Prostate gland (tissue), 2 donors: ENCODE results near the gene TMEM62.

Experiments
- CTCF ChIP-seq, 4 experiments: fragments of 200-600 bp in 2 of 4; fragments of 450-650 bp in 2 of 4; sonication (generic) in 2 of 4; IDR thresholded peaks; 1 replicate in 3 of 4; 2 replicates in 1 of 4; pipeline ENCODE4 v1.5.1; 2016 to 2019; ENCODE audit warnings: antibody characterized with exemption in 4 of 4, mild to moderate bottlenecking in 2 of 4, moderate library complexity in 2 of 4
- POLR2A ChIP-seq: fragments of 450-650 bp; IDR thresholded peaks from one replicate; pipeline ENCODE4 v1.6.1; 2016; ENCODE audit warnings: antibody characterized with exemption, mild to moderate bottlenecking
- POLR2AphosphoS5 ChIP-seq: sonication (generic); formaldehyde crosslinking; IDR thresholded peaks from one replicate; pipeline ENCODE4 v1.6.1; 2017; ENCODE audit warnings: antibody characterized with exemption

- TF ChIP-seq POLR2A (no peak), CTCF (IDR thresholded peaks at IDR 0.05) (no peak), POLR2AphosphoS5 (no peak)
Measured at GRCh38 chr15:43229977-43230376, 96.6 kb downstream of the TMEM62 start.
